IMR-90 (cell line): ENCODE data around the gene SESN1. TPM values are rescaled to one million over a fixed set of nuclear protein-coding genes. Genes with fewer than 3 reads are reported as not detected.

ENCODE experiments used
- ATAC-seq: fragments of 200-7000 bp; cut with Tn5 transposase; 2 replicates; pipeline ENCODE4 v1.9.1; 2020; ENCODE audit warnings: low read depth, mild to moderate bottlenecking, moderate library complexity
- BruUV-seq: library from RNA; stranded (reverse); fragments of 400-500 nt; replicated peaks from 2 replicates; lab custom pipeline; 2021; lab: Mats Ljungman, UMichigan
- CTCF ChIA-PET: fragments of 300-600 bp; formaldehyde crosslinking; extraction: SDS; loops from one replicate; lab custom pipeline; 2021; ENCODE audit warnings: antibody characterized with exemption; lab: Yijun Ruan, JAX
- POLR2A ChIA-PET: fragments of 300-600 bp; sonication (Branson Sonifier 250); formaldehyde crosslinking; loops from one replicate; lab custom pipeline; 2022; ENCODE audit warnings: antibody characterized with exemption; ENCODE audit not compliant: unreplicated experiment; lab: Charles Lee
- DNase-seq: peaks from one replicate; pipeline ENCODE4 v3.0.0; 2013
- H2AFZ ChIP-seq: replicated peaks from 2 replicates; pipeline ENCODE3; 2013; ENCODE audit warnings: low read length, mild to moderate bottlenecking; ENCODE audit not compliant: poor library complexity
- H2AK5ac ChIP-seq: 2 replicates; pipeline ENCODE4 v1.6.1; 2013; ENCODE audit warnings: low read depth, low read length, inconsistent platforms
- H2AK9ac ChIP-seq: replicated peaks from 2 replicates; pipeline ENCODE3; 2013; ENCODE audit warnings: mild to moderate bottlenecking, low read depth, low read length, moderate library complexity; ENCODE audit not compliant: poor library complexity
- H2BK120ac ChIP-seq: 2 replicates; pipeline ENCODE4 v1.6.1; 2013; ENCODE audit warnings: low read depth, low read length, inconsistent platforms
- H2BK15ac ChIP-seq: 3 replicates; pipeline ENCODE4 v1.6.1; 2013; ENCODE audit warnings: low read depth, low read length, inconsistent platforms
- H2BK20ac ChIP-seq: 2 replicates; pipeline ENCODE4 v1.6.1; 2013; ENCODE audit warnings: low read depth, mild to moderate bottlenecking, inconsistent platforms, low read length, moderate library complexity
- H2BK5ac ChIP-seq: 2 replicates; pipeline ENCODE4 v1.6.1; 2013; ENCODE audit warnings: mild to moderate bottlenecking, low read depth, low read length, inconsistent platforms; ENCODE audit not compliant: poor library complexity, severe bottlenecking
- H3K14ac ChIP-seq: replicated peaks from 2 replicates; pipeline ENCODE4 v1.6.1; 2013; ENCODE audit warnings: low read depth, low read length, inconsistent platforms
- H3K18ac ChIP-seq: 2 replicates; pipeline ENCODE4 v1.6.1; 2013; ENCODE audit warnings: low read depth, low read length, control low read depth
- H3K23ac ChIP-seq: 2 replicates; pipeline ENCODE4 v1.6.1; 2013; ENCODE audit warnings: low read depth, low read length, inconsistent platforms
- H3K27ac ChIP-seq: 2 replicates; pipeline ENCODE4 v1.5.1; 2013; ENCODE audit warnings: mild to moderate bottlenecking, control low read depth, low read length; ENCODE audit not compliant: insufficient read depth
- H3K27me3 ChIP-seq: 2 replicates; pipeline ENCODE4 v1.6.1; 2013; ENCODE audit warnings: low read length; ENCODE audit not compliant: control insufficient read depth, insufficient read depth
- H3K36me3 ChIP-seq: 2 replicates; pipeline ENCODE4 v1.6.1; 2013; ENCODE audit warnings: low read length, mixed read lengths; ENCODE audit not compliant: control insufficient read depth, insufficient read depth
- H3K4ac ChIP-seq: 2 replicates; pipeline ENCODE4 v1.6.1; 2013; ENCODE audit warnings: low read depth, low read length, inconsistent platforms
- H3K4me1 ChIP-seq: 2 replicates; pipeline ENCODE4 v1.6.1; 2013; ENCODE audit warnings: low read length, mixed read lengths; ENCODE audit not compliant: control insufficient read depth, insufficient read depth
- H3K4me2 ChIP-seq: 2 replicates; pipeline ENCODE4 v1.6.1; 2013; ENCODE audit warnings: low read depth, mild to moderate bottlenecking, control low read depth, low read length, moderate library complexity
- H3K4me3 ChIP-seq: 2 replicates; pipeline ENCODE4 v1.5.1; 2013; ENCODE audit warnings: low read depth, mild to moderate bottlenecking, control low read depth, low read length, moderate library complexity; ENCODE audit not compliant: insufficient read depth
- H3K56ac ChIP-seq: 2 replicates; pipeline ENCODE4 v1.6.1; 2013; ENCODE audit warnings: low read length, inconsistent platforms; ENCODE audit not compliant: insufficient read depth; ENCODE audit errors: extremely low read depth
- H3K79me1 ChIP-seq, 2 experiments: 2 replicates each; pipeline ENCODE4 v1.6.1; 2013; ENCODE audit warnings: low read length in 2 of 2, inconsistent platforms in 1 of 2, low read depth in 1 of 2
- H3K9ac ChIP-seq: 2 replicates; pipeline ENCODE4 v1.6.1; 2013; ENCODE audit warnings: low read depth, low read length, control low read depth
- H3K9me1 ChIP-seq: 2 replicates; pipeline ENCODE4 v1.6.1; 2013; ENCODE audit warnings: low read length, inconsistent platforms; ENCODE audit not compliant: insufficient read depth
- H3K9me3 ChIP-seq: 2 replicates; pipeline ENCODE4 v1.6.1; 2013; ENCODE audit warnings: low read length; ENCODE audit not compliant: control insufficient read depth, insufficient read depth
- H4K20me1 ChIP-seq: 2 replicates; pipeline ENCODE4 v1.6.1; 2013; ENCODE audit warnings: low read length, inconsistent platforms; ENCODE audit not compliant: insufficient read depth
- H4K5ac ChIP-seq: 2 replicates; pipeline ENCODE4 v1.6.1; 2013; ENCODE audit warnings: mild to moderate bottlenecking, low read depth, low read length, control low read depth
- H4K8ac ChIP-seq, 2 experiments: 2 replicates each; pipeline ENCODE4 v1.6.1; 2013; ENCODE audit warnings: low read depth in 2 of 2, low read length in 2 of 2, control low read depth in 1 of 2, inconsistent platforms in 1 of 2
- H4K91ac ChIP-seq: 2 replicates; pipeline ENCODE4 v1.6.1; 2013; ENCODE audit warnings: low read depth, low read length, inconsistent platforms; ENCODE audit not compliant: insufficient read depth
- BHLHE40 ChIP-seq: fragments of 150-350 bp; IDR thresholded peaks from 2 replicates; pipeline ENCODE4 v1.6.1; 2016; ENCODE audit warnings: mild to moderate bottlenecking, low read depth, low read length
- CEBPB ChIP-seq: IDR thresholded peaks from 2 replicates; pipeline ENCODE4 v1.6.1; 2012; ENCODE audit warnings: low read depth, low read length, improper control_type of control experiment
- CHD1 ChIP-seq: IDR thresholded peaks from 2 replicates; pipeline ENCODE4 v1.6.1; 2012; ENCODE audit warnings: low read depth, low read length, improper control_type of control experiment
- FOS ChIP-seq: fragments of 150-350 bp; IDR thresholded peaks from 2 replicates; pipeline ENCODE4 v1.6.1; 2016; ENCODE audit warnings: low read depth, low read length
- MAZ ChIP-seq: IDR thresholded peaks from 2 replicates; pipeline ENCODE4 v1.6.1; 2012; ENCODE audit warnings: low read depth, mild to moderate bottlenecking, low read length, improper control_type of control experiment, moderate library complexity, borderline replicate concordance
- NFE2L2 ChIP-seq: fragments of 150-350 bp; IDR thresholded peaks from 2 replicates; pipeline ENCODE4 v1.6.1; 2016; ENCODE audit warnings: low read depth, mild to moderate bottlenecking, low read length
- POLR2A ChIP-seq: IDR thresholded peaks from 2 replicates; pipeline ENCODE4 v1.6.1; 2012; ENCODE audit warnings: mild to moderate bottlenecking, low read depth, low read length
- RAD21 ChIP-seq: IDR thresholded peaks from 2 replicates; pipeline ENCODE4 v1.6.1; 2012; ENCODE audit warnings: low read length, improper control_type of control experiment
- RCOR1 ChIP-seq: IDR thresholded peaks from 2 replicates; pipeline ENCODE4 v1.6.1; 2012; ENCODE audit warnings: mild to moderate bottlenecking, low read length, improper control_type of control experiment; ENCODE audit not compliant: insufficient replicate concordance
- RFX5 ChIP-seq: IDR thresholded peaks from 2 replicates; pipeline ENCODE4 v1.8.0; 2012; ENCODE audit warnings: low read depth, mild to moderate bottlenecking, low read length, moderate library complexity
- SMC3 ChIP-seq: fragments of 150-350 bp; IDR thresholded peaks from 2 replicates; pipeline ENCODE4 v1.6.1; 2016; ENCODE audit warnings: low read depth, mild to moderate bottlenecking, antibody characterized with exemption, low read length, moderate library complexity
- dilution Hi-C: fragments of 300-500 bp; cut with HindIII; formaldehyde crosslinking; loops from one replicate; pipeline ENCODE4 v1.14.3; 2018; ENCODE audit warnings: low sequenced_read_pairs; ENCODE audit not compliant: unreplicated experiment
- in situ Hi-C: fragments of 300-500 bp; cut with MboI; formaldehyde crosslinking; loops from 3 replicates; pipeline ENCODE4 v1.14.3; 2019; ENCODE audit warnings: low sequenced_read_pairs, inconsistent platforms, mixed read lengths
- intact Hi-C: fragments of 100-400 bp; cut with micrococcal nuclease; formaldehyde crosslinking; loops from 2 replicates; pipeline ENCODE4 v1.10.0; 2022
- polyA plus RNA-seq, 3 experiments: library from polyadenylated mRNA; depleted of rRNA; stranded (reverse); fragments of >200 nt; gene quantifications; 2 replicates each; pipeline ENCODE4 v1.2.3, GENCODE V29; 2012; ENCODE audit warnings: low replicate concordance in 1 of 3
- total RNA-seq: library from RNA; depleted of rRNA; stranded (reverse); fragments of >200 nt; gene quantifications from 2 replicates; pipeline ENCODE4 v1.2.3, GENCODE V29; 2012
- TF ChIP-seq, protein P1 (sequence below): fragments of 150-350 bp; IDR thresholded peaks from 2 replicates; pipeline ENCODE4 v1.6.1; 2017; ENCODE audit warnings: mild to moderate bottlenecking, antibody characterized with exemption, low read length, low read depth
- TF ChIP-seq, protein P2 (sequence below): conservative IDR thresholded peaks from 2 replicates; pipeline ENCODE4 v1.5.1; 2012; ENCODE audit warnings: mild to moderate bottlenecking, low read depth, low read length, improper control_type of control experiment

Gene SESN1
- total and polyA plus RNA-seq, 2 of the 4 experiments (the other 2 are of a cell fraction), result 9.7 to 16.7 TPM

DNA sequence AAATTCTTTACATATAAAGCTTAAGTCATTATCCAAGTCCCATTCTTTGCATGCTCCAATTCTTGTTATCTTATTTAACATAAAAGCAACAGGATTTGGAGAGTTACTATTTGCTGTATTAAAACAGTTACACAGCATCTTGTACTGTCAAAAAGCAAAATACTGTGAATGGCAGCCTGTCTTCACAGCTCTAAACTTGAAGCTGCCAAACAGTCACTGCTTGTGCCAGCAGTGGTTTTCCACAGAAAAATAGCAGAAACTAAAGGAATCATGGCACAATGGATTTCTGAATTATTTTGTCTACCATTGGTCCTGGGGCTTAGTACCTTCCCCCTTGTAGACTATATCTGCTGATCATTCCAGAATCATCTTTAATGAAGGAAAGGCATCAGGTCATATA, 107.5 kb downstream of the SESN1 start:
- intact Hi-C loops (loop anchor here (5.0 kb wide), 1 partner anchor 80 kb away; no protein-coding TSS in a partner anchor), in situ Hi-C loops (no loop called here), dilution Hi-C loops (no loop called here)
- Histone ChIP-seq H3K79me1 (no peaks in the 10 kb centered on the region), H4K91ac (no peak overlapping the region), H2BK20ac (no peak overlapping the region), H4K5ac (no peak overlapping the region), H3K9ac (no peak overlapping the region), H2BK120ac (no peak overlapping the region), H3K18ac (no peak overlapping the region), H3K27me3 (no peaks in the 10 kb centered on the region), H2BK5ac (no peak overlapping the region), H3K56ac (no peak overlapping the region), H2AK9ac (no peak overlapping the region), H3K27ac (no peak overlapping the region), H2BK15ac (no peak overlapping the region), H3K23ac (no peak overlapping the region), H3K36me3 (peaks cover 17% of the 10 kb centered on the region), H2AK5ac (no peak overlapping the region), H3K9me3 (no peaks in the 10 kb centered on the region), H3K4me2 (no peak overlapping the region), H4K20me1 (no peaks in the 10 kb centered on the region), H2AFZ (no peak overlapping the region), H3K4me3 (no peak overlapping the region), H3K4me1 (no peaks in the 10 kb centered on the region), H3K14ac (no peak overlapping the region), H4K8ac (no peak overlapping the region), H3K9me1 (no peaks in the 10 kb centered on the region), H3K4ac (no peak overlapping the region)
- ATAC-seq (no peak), DNase-seq (no peak)
- no TSS peak for BruUV-seq
- TF ChIP-seq SMC3 (no peak), CEBPB (no peak), BHLHE40 (no peak), MAZ (no peak), POLR2A (no peak), RCOR1 (no peak), FOS (no peak), NFE2L2 (no peak), RFX5 (no peak), RAD21 (no peak), CHD1 (no peak)
- TF ChIP-seq, protein P1, sequence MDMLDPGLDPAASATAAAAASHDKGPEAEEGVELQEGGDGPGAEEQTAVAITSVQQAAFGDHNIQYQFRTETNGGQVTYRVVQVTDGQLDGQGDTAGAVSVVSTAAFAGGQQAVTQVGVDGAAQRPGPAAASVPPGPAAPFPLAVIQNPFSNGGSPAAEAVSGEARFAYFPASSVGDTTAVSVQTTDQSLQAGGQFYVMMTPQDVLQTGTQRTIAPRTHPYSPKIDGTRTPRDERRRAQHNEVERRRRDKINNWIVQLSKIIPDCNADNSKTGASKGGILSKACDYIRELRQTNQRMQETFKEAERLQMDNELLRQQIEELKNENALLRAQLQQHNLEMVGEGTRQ, result no peak
- TF ChIP-seq, protein P2, sequence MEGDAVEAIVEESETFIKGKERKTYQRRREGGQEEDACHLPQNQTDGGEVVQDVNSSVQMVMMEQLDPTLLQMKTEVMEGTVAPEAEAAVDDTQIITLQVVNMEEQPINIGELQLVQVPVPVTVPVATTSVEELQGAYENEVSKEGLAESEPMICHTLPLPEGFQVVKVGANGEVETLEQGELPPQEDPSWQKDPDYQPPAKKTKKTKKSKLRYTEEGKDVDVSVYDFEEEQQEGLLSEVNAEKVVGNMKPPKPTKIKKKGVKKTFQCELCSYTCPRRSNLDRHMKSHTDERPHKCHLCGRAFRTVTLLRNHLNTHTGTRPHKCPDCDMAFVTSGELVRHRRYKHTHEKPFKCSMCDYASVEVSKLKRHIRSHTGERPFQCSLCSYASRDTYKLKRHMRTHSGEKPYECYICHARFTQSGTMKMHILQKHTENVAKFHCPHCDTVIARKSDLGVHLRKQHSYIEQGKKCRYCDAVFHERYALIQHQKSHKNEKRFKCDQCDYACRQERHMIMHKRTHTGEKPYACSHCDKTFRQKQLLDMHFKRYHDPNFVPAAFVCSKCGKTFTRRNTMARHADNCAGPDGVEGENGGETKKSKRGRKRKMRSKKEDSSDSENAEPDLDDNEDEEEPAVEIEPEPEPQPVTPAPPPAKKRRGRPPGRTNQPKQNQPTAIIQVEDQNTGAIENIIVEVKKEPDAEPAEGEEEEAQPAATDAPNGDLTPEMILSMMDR, result no peak
- POLR2A ChIA-PET, result no interaction called here
- CTCF ChIA-PET, result interaction anchor here (0.8 kb wide), 1 partner anchor 16 kb away, joined by 3 read pairs; no protein-coding TSS in a partner anchor
